Esophagus squamous epithelium (tissue), 5 donors: ENCODE results near the gene RACK1. TPM values are rescaled to one million over a fixed set of nuclear protein-coding genes. Genes with fewer than 3 reads are reported as not detected.

Experiments used
- DNase-seq: peaks from one replicate; lab custom pipeline; 2025; lab: John Stamatoyannopoulos, UW
- H3K27ac ChIP-seq, 4 donors: fragments of 200-600 bp; sonication (generic); one replicate each; pipeline ENCODE4 v1.5.1; 2016 to 2019; ENCODE audit warnings: mild to moderate bottlenecking in 1 of 4
- H3K27me3 ChIP-seq, 4 donors: fragments of 200-600 bp; sonication (generic); 1 replicate in 3 of 4; 2 replicates in 1 of 4; pipeline versions ENCODE4 v1.5.1 to v1.6.0; 2017 to 2021; ENCODE audit warnings: antibody characterized with exemption in 1 of 4
- H3K36me3 ChIP-seq, 3 donors: fragments of 200-600 bp; sonication (generic); one replicate each; pipeline ENCODE4 v1.5.1; 2016 to 2019
- H3K4me1 ChIP-seq, 3 donors: fragments of 200-600 bp; sonication (generic); one replicate each; pipeline ENCODE4 v1.5.1; 2017 to 2019
- H3K4me3 ChIP-seq, 4 donors: fragments of 200-600 bp; sonication (generic); 1 replicate in 3 of 4; 2 replicates in 1 of 4; pipeline ENCODE4 v1.5.1; 2016 to 2019; ENCODE audit warnings: mild to moderate bottlenecking in 2 of 4, moderate library complexity in 1 of 4
- H3K9me3 ChIP-seq, 3 donors: fragments of 200-600 bp; sonication (generic); one replicate each; pipeline ENCODE4 v1.5.1; 2016 to 2019
- CTCF ChIP-seq, 6 experiments: fragments of 450-650 bp in 4 of 6; fragments of 200-600 bp in 2 of 6; sonication (generic) in 2 of 6; IDR thresholded peaks; one replicate each; pipeline ENCODE4 v1.5.1; 2016 to 2019; ENCODE audit warnings: antibody characterized with exemption in 6 of 6, mild to moderate bottlenecking in 4 of 6, moderate library complexity in 4 of 6
- POLR2A ChIP-seq, 4 donors: fragments of 450-650 bp; IDR thresholded peaks; one replicate each; pipeline ENCODE4 v1.6.1; 2017; ENCODE audit warnings: antibody characterized with exemption in 4 of 4, mild to moderate bottlenecking in 4 of 4, moderate library complexity in 3 of 4
- WGBS, 2 donors: methylation state at CpG; one replicate each; pipeline ENCODE4 v1.1.5; 2018; 5-methylcytosine and 5-hydroxymethylcytosine counted together
- intact Hi-C: fragments of 100-400 bp; cut with DNase I; formaldehyde crosslinking; loops from one replicate; pipeline ENCODE4 v1.15.0; 2022
- total RNA-seq, 4 donors: library from RNA; depleted of rRNA; stranded (reverse); fragments of >200 nt; gene quantifications; one replicate each; pipeline ENCODE4 v1.1.0, GENCODE V29; 2016
- donor health status: DM: yes; HTN: yes; CAD: no.

The RACK1 gene
- total RNA-seq, 4 donors from 2014 or later = 1,705 to 2,735 (median 2,064) TPM

- DNase-seq = no peak
- TF ChIP-seq CTCF (IDR thresholded peaks at IDR 0.05) (no peak), POLR2A (IDR thresholded peaks at IDR 0.05) (peak in 1 of 4 donors; percentile 9)
- Histone ChIP-seq H3K4me3 (peak overlapping the region; percentile 53 to 87 (median 84)), H3K27ac (peak overlapping the region; percentile 50 to 91 (median 90)), H3K4me1 (peaks cover 13 to 60% (median 32%) of the 10 kb centered on the region in 3 donors), H3K27me3 (no peaks in the 10 kb centered on the region), H3K9me3 (no peaks in the 10 kb centered on the region), H3K36me3 (no peaks in the 10 kb centered on the region)
- intact Hi-C loops = no loop called here
- WGBS, 2 donors = 1 to 2% methylated on average over 33 to 36 of the region's 36 CpGs
Measured at GRCh38 chr5:181207214-181207959, 36.3 kb downstream of the RACK1 start.

- peak overlapping the region; percentile 53 to 87 (median 84) for H3K4me3 ChIP-seq
- H3K27ac ChIP-seq = peak overlapping the region; percentile 83 to 91 (median 90)
- intact Hi-C loops = no loop called here
- H3K27me3 ChIP-seq = no peaks in the 10 kb centered on the region
- peaks cover 0 to 4% (median 1%) of the 10 kb centered on the region in 3 donors for H3K36me3 ChIP-seq
- H3K4me1 ChIP-seq = peaks cover 13 to 67% (median 32%) of the 10 kb centered on the region in 3 donors
- DNase-seq = no peak
- H3K9me3 ChIP-seq = no peaks in the 10 kb centered on the region
- TF ChIP-seq POLR2A (IDR thresholded peaks at IDR 0.05) (no peak), CTCF (IDR thresholded peaks at IDR 0.05) (no peak)
- WGBS, 2 donors = 19 to 23% methylated on average over 37 of the region's 37 CpGs
Measured at GRCh38 chr5:181205761-181206649, 37.7 kb downstream of the RACK1 start.

GRCh38 chr5:181204826-181205760, 38.6 kb downstream of the RACK1 start, which contains the start of gene TRIM7:
Gene TRIM7 (minus strand): TSS chr5:181205196. CDS start chr5:181205110, 86 bp downstream.
- TF ChIP-seq POLR2A (IDR thresholded peaks at IDR 0.05) (peak in 1 of 4 donors; percentile 64), CTCF (IDR thresholded peaks at IDR 0.05) (no peak)
- intact Hi-C loops = no loop called here
- Histone ChIP-seq H3K4me1 (peaks cover 13 to 67% (median 32%) of the 10 kb centered on the region in 3 donors), H3K36me3 (peaks cover 0 to 11% (median 4%) of the 10 kb centered on the region in 3 donors), H3K27ac (peak within 1 kb of the TSS; percentile 83 to 91 (median 90)), H3K27me3 (no peaks in the 10 kb centered on the region), H3K4me3 (peak within 1 kb of the TSS; percentile 53 to 87 (median 84)), H3K9me3 (no peaks in the 10 kb centered on the region)
- DNase-seq = no peak
- 6% methylated on average over 7 to 13 of the region's 94 CpGs for WGBS, 2 donors

- TF ChIP-seq CTCF (IDR thresholded peaks at IDR 0.05) = no peak
- no peak for TF ChIP-seq POLR2A (IDR thresholded peaks at IDR 0.05)
- peaks cover 13 to 67% (median 32%) of the 10 kb centered on the region in 3 donors for H3K4me1 ChIP-seq
Measured at GRCh38 chr5:181204113-181204825, 39.4 kb downstream of the RACK1 start.

More at GRCh38 chr5:181204113-181204825, 39.4 kb downstream of the RACK1 start:
- no peaks in the 10 kb centered on the region for H3K27me3 ChIP-seq
- no peaks in the 10 kb centered on the region for H3K9me3 ChIP-seq
- intact Hi-C loops = no loop called here
- 0% methylated on average over 2 to 13 of the region's 67 CpGs for WGBS, 2 donors
- peaks cover 0 to 19% (median 4%) of the 10 kb centered on the region in 3 donors for H3K36me3 ChIP-seq
- peak overlapping the region; percentile 83 to 91 (median 90) for H3K27ac ChIP-seq
- DNase-seq = no peak
- H3K4me3 ChIP-seq = peak overlapping the region; percentile 53 to 87 (median 84)
